ENCODE results near the gene LRRC4C. TPM values are rescaled to one million over a fixed set of nuclear protein-coding genes. Genes with fewer than 3 reads are reported as not detected.

Gene LRRC4C
- total RNA-seq, 1 donor from 2014 or later, result 2.7 TPM

DNA sequence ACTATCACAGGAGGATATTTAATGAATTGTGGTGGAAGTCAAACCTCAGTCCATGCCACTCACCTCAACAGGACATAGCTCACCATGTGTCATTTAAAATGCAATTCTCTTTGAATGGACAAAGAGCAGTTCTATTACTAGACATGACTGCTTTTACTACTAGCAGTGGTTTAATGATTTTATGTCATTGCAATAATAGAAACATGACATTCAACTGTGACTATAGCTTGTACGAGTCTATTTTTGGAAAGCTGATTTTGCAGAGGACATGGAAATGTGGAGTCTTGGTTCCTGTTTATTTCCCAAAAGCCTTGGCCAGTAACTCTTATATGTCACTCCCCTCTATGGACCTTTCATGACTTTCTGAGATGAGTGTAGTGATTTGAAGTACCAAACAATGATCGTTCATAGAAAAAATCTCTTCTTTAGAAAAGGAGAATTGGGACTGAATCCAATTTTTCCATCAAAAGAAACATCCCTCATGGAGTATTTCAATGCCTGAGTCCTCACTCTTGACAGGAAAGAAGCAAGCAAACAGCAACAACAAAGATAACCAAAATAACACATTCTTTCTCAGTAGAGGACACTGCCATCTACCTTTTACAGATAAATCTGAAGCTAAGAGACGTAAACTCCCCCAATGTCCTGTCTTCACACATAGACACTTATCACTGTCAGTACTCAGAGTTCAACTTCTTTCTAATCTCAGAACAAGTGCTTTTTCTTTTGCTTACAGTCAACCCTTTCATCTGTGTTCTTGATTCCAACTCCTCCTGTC lies 233.4 kb downstream of the LRRC4C start:
- Histone ChIP-seq H3K9ac (no peak overlapping the region), H3K4me2 (no peak overlapping the region), H3K79me2 (ENCODE audit: low read depth) (no peaks in the 10 kb centered on the region), H3K27me3 (no peaks in the 10 kb centered on the region), H3K4me1 (no peaks in the 10 kb centered on the region), H3F3A (ENCODE audit: low read depth) (no peaks in the 10 kb centered on the region), H3K9me3 (ENCODE audit: low read depth) (no peaks in the 10 kb centered on the region), H4K20me1 (ENCODE audit: low read depth) (no peaks in the 10 kb centered on the region), H3K36me3 (no peaks in the 10 kb centered on the region), H2AFZ (replicated peaks) (no peak overlapping the region), H3K4me3 (no peak overlapping the region), H3K27ac (no peak overlapping the region)
- H3K36me3 Mint-ChIP-seq, result peaks cover 2% of the 10 kb centered on the region
- H3K27me3 Mint-ChIP-seq (ENCODE audit: insufficient read depth, low read depth), result no peaks in the 10 kb centered on the region
- TF ChIP-seq EZH2phosphoT487 (IDR thresholded peaks at IDR 0.05) (no peak), EZH2 (IDR thresholded peaks at IDR 0.05) (no peak)
- TF ChIP-seq, protein P1, sequence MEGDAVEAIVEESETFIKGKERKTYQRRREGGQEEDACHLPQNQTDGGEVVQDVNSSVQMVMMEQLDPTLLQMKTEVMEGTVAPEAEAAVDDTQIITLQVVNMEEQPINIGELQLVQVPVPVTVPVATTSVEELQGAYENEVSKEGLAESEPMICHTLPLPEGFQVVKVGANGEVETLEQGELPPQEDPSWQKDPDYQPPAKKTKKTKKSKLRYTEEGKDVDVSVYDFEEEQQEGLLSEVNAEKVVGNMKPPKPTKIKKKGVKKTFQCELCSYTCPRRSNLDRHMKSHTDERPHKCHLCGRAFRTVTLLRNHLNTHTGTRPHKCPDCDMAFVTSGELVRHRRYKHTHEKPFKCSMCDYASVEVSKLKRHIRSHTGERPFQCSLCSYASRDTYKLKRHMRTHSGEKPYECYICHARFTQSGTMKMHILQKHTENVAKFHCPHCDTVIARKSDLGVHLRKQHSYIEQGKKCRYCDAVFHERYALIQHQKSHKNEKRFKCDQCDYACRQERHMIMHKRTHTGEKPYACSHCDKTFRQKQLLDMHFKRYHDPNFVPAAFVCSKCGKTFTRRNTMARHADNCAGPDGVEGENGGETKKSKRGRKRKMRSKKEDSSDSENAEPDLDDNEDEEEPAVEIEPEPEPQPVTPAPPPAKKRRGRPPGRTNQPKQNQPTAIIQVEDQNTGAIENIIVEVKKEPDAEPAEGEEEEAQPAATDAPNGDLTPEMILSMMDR (IDR thresholded peaks at IDR 0.05), result no peak
- H3K27ac Mint-ChIP-seq, result no peak overlapping the region
- no peak for DNase-seq (ENCODE audit: low spot score)
- peaks cover 9% of the 10 kb centered on the region for H3K4me1 Mint-ChIP-seq
- no peak overlapping the region for H3K4me3 Mint-ChIP-seq
- H3K9me3 Mint-ChIP-seq, result peaks cover 2% of the 10 kb centered on the region

DNA sequence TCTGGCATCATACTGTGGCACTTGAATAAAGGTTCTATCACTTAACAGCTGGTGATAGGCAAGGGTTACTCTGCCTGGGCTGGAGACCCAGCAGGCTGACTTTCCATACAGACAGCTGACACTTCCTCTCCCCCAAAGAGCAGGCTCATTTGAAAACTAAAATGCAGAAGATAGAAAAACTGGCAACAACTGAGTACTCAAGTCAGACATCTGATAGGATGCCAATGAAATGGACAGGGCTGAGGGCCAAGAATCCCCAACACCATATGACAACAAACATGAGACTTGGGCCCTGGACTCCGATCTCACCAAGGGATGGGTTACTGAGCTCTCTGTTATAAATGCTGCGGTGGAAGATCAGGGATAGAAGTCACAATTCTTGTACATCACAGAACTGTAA lies 237.2 kb downstream of the LRRC4C start:
- TF ChIP-seq, protein P1 (IDR thresholded peaks at IDR 0.05), result no peak
- TF ChIP-seq EZH2phosphoT487 (IDR thresholded peaks at IDR 0.05) (no peak), EZH2 (IDR thresholded peaks at IDR 0.05) (no peak)
- Histone ChIP-seq H3K4me1 (no peaks in the 10 kb centered on the region), H3K4me3 (no peak overlapping the region), H2AFZ (replicated peaks) (no peak overlapping the region), H3K4me2 (no peak overlapping the region), H3K36me3 (no peaks in the 10 kb centered on the region), H3K9me3 (ENCODE audit: low read depth) (no peaks in the 10 kb centered on the region), H4K20me1 (ENCODE audit: low read depth) (no peaks in the 10 kb centered on the region), H3K79me2 (ENCODE audit: low read depth) (no peaks in the 10 kb centered on the region), H3K27me3 (no peaks in the 10 kb centered on the region), H3K9ac (no peak overlapping the region), H3K27ac (no peak overlapping the region), H3F3A (ENCODE audit: low read depth) (no peaks in the 10 kb centered on the region)
- Mint-ChIP-seq H3K9me3 (peaks cover 4% of the 10 kb centered on the region), H3K4me3 (no peak overlapping the region), H3K4me1 (peaks cover 11% of the 10 kb centered on the region), H3K27ac (no peak overlapping the region), H3K36me3 (peaks cover 2% of the 10 kb centered on the region), H3K27me3 (ENCODE audit: insufficient read depth, low read depth) (no peaks in the 10 kb centered on the region)
- DNase-seq (ENCODE audit: low spot score), result no peak

DNA sequence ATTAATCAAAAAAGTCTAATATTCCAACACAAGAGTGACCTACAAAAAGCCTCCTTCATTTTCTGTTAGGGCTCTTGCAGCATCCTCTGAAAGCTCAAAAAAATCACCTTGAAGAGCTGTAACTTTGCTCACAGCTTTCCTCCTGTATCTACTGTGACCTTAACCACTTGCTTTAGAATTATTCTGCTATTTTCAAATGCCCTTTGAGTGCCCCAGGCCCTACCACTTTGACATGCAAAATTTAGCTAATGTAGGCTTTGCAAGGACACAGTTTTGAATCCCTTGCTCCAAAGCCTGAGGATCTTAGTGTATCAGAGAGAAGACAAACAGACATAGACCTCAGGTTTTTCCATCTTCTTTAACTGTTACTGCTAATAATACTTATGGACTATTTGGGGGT lies 253.1 kb downstream of the LRRC4C start:
- Mint-ChIP-seq H3K4me1 (peaks cover 9% of the 10 kb centered on the region), H3K9me3 (peaks cover 6% of the 10 kb centered on the region), H3K36me3 (no peaks in the 10 kb centered on the region), H3K4me3 (no peak overlapping the region), H3K27ac (no peak overlapping the region), H3K27me3 (ENCODE audit: insufficient read depth, low read depth) (peaks cover 3% of the 10 kb centered on the region)
- Histone ChIP-seq H3K79me2 (ENCODE audit: low read depth) (no peaks in the 10 kb centered on the region), H3K27ac (no peak overlapping the region), H3F3A (ENCODE audit: low read depth) (no peaks in the 10 kb centered on the region), H3K4me1 (peaks cover 15% of the 10 kb centered on the region), H3K4me3 (no peak overlapping the region), H2AFZ (replicated peaks) (no peak overlapping the region), H3K4me2 (no peak overlapping the region), H3K9ac (no peak overlapping the region), H3K36me3 (no peaks in the 10 kb centered on the region), H4K20me1 (ENCODE audit: low read depth) (no peaks in the 10 kb centered on the region), H3K27me3 (no peaks in the 10 kb centered on the region), H3K9me3 (ENCODE audit: low read depth) (no peaks in the 10 kb centered on the region)
- no peak for DNase-seq (ENCODE audit: low spot score)
- TF ChIP-seq, protein P1 (IDR thresholded peaks at IDR 0.05), result no peak
- TF ChIP-seq EZH2phosphoT487 (IDR thresholded peaks at IDR 0.05), result no peak
- TF ChIP-seq EZH2 (IDR thresholded peaks at IDR 0.05), result no peak
